ENCODE data around the gene KIRREL3.

KIRREL3 gene

DNA sequence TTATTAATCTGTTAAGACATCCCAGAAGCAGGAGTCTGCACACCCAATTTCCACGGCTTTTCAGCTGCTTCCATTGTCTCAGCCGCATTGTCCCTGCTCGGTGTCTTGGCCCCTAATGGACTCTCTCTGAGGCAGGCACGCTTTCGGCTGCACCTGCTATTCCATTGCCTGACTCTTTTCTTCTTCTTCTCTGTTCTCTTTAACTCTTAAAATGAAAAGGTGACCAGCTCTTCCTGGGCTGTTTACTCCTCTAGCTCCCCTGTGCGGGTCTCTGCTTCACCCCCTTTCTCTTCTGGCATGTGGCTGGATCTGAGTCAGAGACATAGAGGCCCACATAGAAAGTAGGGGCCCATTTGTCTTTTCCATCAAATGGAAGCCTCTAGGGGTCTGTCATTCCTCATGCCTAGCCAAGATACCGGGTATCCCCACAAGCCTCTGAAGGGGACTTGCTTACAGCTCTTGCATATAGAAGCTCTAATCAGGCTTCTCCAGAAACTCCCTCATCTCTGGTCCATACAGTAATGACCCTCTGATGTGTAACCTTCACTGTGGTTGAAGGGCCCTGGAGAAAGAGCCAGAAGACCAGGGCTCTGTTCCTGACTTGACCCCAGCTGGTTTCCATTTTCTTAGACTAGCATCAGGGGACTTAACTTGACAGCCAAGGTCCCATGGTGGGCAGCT, 401.2 kb downstream of the KIRREL3 start:
- no peak for DNase-seq (ENCODE audit: low read depth)

DNA sequence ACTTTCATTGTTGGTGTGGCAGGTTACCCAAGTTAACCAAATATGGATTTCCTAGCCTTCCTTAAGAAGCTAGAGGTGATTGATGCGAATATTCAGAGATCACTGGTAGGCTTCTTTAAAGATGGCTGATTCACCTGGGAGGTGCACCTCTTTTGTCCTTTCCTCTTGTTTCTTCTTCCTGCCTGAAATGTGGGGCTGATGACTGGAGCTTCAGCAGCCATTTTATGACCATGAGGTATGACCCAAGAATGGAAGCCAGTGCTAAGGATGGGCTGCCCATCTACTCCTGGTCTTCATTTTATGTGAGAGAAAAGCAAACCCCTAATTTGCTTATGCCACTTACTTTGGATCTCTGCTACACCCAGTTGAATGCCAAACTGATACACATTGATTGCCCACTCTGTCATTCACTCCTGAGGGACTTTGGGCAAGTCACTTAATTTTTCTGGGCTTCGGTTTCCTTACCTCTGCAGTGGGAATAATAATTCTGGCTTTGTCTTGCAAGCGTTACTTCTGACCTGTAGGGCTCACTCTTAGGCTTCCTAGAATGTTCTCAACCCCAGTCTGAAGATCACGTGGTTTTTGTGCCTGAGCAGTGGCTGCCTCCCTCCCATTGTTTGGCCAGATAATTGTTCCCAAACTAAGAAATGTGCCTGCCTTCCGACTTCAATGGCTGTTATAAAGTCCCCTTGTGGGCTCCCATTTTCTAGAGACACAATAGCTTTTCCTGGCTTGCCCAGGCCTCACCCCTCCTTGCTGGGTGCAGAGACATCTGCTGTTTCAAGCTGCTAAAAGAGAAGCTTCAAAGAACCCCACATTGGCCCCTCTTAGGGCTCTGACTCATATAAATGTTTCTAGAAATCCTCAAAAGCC, 402.0 kb downstream of the KIRREL3 start:
- DNase-seq (ENCODE audit: low read depth), result no peak

DNA sequence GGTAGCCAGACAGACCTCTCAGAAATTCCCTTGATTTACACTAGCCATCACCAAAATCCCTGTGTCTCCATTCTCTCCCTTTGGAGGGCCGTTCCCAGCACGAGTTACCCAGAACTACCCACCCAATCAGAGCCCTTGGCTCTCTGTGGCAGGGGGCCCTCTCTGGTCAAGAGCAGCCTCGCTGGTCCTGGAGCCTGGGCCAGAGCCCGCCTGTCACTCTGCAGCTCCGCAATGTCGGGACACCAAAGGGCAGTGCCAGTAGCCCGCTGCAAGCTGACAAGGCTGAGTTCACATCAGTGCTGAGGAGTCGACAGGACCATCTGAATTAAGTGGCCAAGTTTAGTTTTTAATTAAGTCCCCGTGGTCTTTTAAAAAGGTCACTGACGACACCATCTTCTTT, 403.5 kb downstream of the KIRREL3 start:
- DNase-seq (ENCODE audit: low read depth), result no peak

DNA sequence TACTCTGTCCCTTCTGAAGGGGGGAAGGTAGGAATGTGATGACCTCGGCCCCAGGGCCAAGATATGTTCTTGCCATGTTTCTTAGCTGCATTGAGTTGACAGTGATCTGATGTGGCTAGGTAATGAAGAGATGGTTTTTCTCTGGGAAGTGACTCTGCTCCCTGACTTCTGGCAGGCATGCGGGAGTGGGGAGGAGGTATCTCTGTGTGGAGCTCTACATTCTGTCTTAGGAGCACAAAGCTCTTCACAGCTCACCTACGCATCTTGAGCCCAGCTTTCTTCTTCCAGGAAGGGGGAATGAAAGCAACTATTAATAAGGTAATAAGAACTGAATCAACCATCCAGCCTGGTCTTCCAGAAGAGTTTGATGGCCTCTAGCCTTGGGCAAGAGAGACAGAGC, 404.1 kb downstream of the KIRREL3 start:
- no peak for DNase-seq (ENCODE audit: low read depth)

DNA sequence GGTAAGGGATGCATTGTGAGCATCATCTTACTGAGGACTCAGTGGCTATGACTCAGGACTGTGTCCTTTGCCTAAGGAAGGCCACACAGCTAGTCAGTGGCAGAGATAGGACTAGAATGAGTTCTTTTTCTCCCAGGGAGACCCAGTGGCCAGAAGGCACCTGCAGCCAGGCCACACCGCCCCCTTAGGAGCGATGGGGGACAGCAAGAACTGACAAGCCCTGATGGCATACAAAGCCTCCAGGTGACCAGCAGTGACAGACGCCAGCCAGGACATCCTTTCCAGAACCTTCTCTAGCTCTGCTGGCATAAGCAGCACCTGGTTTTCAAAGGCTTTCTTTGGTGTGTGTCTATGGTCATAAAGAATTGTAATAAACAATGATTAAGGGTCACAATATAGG, 405.0 kb downstream of the KIRREL3 start:
- no peak for DNase-seq (ENCODE audit: low read depth)

DNA sequence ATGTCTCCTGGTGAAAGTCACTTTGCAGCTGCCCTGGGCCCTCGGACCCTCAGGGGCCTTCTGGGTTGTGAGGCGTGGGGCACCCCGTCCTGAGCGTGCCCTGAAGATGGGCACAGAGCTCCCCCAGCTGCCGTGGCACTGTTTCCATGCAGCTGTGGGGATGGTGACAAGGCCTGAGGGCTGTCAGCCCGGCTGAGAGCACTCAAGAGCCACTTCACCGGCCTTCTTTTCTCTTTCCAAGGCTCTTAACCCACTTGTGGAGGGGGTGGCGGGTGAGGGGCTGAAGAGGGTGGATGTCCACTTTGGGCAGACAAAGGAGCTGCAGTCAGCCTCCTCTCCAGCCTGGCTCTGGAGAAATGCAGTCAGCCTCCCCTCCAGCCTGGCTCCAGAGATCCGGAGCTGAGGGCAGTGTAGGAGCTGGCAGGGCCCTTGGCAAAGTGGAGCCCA, 405.6 kb downstream of the KIRREL3 start:
- DNase-seq (ENCODE audit: low read depth), result no peak

DNA sequence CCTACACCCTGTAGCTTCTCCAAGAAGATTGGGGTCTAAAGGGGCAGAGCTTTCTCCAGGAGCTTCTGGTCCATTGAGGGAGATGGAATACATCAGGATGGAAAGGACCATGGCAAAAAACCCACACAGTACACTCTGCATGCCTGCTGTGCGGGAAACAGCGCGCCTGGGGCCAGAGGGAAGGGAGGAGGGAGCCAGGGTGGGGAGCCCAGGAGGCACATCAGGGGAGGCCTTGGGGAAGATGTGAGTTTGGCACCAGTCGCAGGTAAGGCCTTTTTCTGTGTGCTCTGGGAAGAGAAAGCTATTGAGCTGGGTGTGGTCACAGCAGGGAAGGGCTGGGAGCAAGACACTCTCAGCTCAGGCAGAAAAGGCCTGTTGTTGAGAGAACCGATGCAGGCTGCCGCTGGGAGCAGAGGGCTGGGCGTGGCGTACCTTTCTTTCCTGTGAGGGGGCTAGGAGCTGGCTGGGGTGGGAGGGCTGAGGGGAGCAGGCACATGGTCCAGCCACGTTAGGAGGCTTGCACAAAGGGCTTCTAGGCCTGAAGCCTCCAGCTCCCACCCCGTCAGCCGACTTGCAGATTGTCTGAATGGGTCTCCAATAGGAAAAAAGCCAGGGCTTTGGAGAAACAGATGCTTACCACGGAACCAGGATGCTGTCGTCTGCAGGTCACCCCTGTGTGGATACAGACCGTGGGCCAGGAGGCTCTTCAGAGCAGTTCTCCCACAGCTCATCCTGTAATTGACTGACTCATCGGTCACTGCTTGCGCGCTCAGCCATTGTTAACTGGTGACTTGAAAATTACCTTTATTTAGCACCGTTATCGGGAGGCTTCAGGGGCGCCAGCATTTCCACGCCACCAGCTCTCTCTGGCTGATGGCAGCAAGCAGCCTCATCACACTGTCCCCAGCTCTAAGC, 407.8 kb downstream of the KIRREL3 start:
- no peak for DNase-seq (ENCODE audit: low read depth)

DNA sequence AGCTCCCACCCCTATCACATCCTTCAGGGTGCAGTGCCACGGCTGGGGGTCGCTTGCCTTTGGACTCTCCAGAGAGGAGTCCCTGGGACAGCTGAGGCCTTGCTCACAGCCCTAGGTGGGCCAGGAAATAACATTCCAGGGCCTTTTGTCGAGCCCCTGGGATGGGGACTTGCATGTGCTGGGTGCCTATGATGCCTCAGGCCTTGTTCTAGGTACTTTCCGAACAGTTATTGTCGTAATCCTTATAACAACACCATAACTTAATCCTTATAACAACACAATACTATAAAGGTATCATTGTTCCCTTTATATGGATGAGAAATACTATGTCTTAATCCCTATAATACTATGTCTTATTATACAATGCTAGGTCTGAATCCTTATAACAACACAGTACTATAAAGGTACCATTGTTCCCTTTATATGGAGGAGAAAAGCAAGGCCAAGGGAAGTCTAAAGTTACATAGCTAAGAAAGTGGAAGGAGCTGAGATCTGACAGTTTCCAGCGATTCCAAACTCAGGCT, 408.5 kb downstream of the KIRREL3 start:
- no peak for DNase-seq (ENCODE audit: low read depth)

DNA sequence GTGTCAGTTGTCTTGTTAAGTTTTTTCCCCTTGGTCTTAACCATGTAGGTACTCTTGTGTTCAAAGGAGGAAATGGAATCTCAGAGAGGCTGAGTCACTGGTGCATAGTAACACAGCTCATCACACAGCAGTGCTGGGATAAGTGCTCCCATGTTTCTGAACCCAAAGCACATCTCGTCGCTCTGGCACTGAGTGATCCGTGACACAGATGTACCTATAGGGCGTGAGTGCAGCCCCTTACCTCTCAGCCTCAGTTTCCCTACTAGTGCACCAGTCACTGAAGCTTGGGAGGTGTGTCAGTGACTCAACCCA, 411.1 kb downstream of the KIRREL3 start:
- no peak for DNase-seq (ENCODE audit: low read depth)

DNA sequence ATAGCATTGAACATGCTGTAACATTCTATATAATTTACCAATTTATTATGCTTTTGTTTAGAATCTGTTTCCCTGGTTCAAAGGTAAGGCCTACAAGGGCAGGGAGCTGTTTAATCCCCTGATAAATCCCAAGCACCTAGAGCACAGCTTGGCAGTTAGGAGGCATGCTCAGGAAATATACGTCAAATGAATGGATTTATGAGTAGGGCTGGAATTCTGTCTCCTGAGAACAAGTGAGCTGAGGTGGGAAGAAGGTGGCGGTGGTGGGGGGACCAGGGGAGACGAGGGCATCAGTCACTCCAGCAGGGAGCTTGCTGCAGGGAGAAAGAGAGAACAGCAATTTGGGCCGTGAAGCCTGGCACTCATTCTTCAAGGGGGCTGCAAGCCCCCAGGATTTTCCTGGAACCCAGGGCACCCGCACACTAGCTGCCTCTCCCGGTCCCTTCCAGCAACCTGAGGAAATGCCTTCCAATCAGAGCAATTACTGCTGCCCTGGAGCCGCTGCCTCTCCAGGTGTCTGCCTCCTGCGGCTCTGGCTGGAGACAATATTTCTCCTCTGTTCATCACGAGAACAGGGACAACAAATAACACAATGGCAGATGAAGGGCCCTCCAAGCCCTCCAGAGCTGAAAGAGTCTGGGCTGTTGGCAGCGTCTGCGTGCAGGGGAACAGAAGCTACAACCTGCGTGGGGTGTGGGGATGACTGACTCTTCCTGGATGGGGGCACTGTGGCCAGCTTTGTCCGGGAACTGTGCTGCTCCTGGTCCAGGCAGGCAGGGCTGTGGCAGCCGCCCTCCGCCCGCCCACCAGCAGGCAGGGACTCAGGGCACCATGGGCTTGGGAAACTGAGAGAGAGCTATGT, 411.7 kb downstream of the KIRREL3 start:
- DNase-seq (ENCODE audit: low read depth), result no peak

DNA sequence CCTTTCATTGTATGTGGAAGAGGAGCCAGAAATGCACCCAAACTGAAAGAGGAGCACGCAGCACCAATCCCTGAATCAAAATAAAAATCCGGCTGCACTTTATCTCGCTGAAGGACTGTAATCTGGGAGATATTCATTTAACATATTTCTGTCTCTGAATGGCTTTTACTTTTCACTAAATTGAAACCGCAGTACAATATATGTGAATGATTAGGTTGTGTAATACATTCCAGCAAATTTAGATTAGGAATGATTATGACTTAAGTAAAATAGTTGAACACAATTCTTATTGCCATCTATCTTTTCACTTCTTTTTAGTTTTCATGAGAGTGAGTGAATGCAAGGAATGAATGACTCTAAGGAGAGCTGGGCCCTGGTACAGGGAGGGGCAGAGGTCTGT, 413.0 kb downstream of the KIRREL3 start:
- DNase-seq (ENCODE audit: low read depth), result no peak

DNA sequence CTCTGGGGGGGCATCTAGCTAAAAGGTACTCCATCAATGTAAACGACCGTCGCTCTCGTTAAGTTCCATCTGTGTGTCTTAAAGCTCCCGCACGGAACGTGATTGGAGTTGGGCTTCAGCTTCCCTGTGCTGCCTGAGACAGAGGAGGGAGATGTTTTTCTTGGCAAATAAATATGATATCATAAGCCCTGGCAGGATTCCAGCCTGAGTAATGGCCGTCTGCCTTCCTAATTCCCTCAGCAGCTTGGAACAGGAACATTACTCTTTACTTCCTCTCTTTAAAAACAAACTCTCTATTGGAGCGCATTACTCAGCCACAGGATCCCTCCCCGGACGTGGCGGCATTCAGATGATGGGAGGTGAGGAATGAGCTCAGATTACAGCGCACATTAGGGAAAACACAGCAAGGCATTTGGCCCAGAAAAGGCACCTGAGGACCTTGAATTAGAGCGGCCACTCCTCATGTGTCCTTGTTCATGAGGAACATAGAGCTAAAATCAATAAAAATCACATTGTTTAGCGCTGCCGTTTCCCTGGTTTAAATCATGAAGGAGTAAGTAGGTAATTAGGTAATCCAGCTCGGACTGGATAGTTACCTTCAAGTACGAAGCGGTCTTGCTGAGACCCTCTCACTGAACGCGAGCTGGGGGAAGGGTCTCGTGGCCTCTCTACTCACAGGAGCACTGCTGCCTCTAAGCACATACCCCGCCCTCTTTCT, 414.6 kb downstream of the KIRREL3 start:
- peak; percentile 92 for DNase-seq (ENCODE audit: low read depth)

DNA sequence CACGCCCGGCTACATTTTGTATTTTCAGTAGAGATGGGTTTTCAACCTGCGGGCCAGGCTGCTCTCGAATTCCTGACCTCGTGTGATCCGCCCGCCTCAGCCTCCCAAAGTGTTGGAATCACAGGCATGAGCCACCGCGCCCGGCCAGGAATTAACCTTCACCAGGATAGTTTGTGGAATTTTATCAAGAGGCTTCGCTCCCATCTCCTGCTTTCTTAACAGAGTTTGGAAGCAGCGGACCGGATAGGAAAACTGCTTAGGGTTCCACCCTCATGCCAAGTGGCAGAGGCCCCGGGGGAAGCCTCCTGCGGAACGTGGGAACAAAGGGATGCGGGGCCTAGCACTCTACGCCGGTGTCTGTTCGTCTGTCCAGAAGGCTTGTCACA, 415.2 kb downstream of the KIRREL3 start:
- DNase-seq (ENCODE audit: low read depth), result no peak

DNA sequence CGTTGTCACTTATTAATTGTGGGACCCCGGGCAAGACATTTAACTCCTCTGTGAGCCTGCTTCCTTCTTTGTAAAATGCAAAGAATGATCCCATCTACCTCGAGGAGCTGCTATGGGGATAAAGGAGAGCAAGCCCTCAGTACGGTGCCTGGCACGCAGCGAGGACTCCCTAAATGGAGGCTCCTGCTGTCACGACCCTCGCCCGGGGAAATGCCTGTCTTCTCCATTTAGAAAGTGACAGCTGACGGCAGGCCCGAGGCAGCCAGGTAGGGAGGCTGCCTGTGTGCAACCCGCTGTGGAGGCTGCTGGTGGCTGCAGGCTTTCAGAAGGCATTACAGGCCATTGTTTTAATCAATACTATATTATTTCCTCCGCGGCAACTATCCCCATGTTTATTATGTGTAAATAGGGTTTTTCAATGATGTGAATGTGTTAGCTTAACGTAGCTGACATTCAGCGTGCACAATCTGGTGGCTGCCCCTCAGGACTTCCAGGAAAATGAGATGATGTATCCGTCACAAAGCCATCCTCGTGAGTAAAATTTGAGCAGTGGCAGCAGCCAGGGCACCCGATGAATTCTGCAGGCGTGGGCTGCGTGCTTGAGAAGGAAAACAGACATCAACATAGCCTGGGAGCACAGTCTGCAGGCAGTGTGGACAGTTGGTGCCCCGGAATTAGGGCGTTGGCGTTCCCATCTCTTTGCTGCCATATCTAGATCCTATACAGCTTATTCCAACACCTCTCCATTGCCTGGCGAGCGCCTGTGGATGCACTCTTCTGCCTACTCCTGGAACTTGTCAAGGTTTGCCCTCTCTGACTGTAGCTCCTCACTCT, 416.8 kb downstream of the KIRREL3 start:
- no peak for DNase-seq (ENCODE audit: low read depth)

DNA sequence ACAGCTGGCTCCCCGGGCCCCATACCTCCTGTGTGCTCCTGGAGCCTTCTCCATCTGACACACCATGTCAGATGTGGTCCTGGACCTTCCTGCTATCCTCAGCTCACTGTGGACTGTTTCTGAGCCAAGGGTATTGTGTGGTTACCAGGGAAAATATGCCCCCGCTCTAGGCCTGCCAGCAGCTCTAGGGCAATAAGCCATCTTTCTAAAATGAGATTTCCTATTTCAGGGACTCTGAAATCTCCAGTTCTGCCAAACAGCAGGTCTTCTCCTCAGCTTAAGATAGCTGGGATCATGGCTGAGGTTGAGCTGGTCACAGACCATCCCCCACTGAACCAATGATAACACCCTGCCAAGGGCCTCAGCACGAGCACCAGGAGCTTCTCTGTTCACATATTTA, 417.5 kb downstream of the KIRREL3 start:
- DNase-seq (ENCODE audit: low read depth), result no peak

DNA sequence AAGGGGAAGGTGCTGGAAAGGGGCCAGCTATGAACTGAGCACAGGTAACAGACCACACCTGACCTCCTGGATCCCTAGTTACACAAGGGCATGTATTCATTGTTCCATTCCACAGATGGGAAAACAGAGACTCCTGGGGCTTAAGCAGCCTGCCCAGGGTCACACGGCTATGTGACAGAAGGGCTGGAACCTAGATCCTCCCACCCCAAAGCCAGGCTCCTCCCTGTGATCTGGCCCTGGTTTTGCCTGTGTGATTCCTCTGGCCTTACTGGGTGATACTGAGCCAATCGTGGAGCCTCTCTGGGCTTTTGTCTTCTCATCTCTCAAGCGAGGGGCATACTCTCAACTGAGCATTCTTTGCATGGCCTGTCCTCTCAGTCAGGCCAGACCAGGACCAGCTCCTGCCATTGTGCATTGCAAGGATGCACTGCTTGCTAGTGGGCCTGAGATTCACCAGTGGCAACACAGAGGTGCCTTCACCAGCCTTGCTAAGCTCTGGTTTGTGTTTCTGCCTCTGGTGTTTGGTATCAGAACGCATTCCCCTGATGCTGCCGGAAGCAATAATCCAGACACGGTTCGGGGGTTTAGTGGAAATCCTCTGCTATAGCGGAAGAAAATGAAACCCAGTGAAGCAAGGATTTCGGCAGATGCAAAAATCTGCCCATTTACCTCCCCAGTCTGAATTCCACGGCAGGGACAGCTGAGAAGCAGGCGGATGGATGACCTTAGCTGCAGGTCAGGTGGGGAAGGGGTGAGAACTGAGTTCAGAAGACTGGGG, 418.5 kb downstream of the KIRREL3 start:
- DNase-seq (ENCODE audit: low read depth), result no peak

DNA sequence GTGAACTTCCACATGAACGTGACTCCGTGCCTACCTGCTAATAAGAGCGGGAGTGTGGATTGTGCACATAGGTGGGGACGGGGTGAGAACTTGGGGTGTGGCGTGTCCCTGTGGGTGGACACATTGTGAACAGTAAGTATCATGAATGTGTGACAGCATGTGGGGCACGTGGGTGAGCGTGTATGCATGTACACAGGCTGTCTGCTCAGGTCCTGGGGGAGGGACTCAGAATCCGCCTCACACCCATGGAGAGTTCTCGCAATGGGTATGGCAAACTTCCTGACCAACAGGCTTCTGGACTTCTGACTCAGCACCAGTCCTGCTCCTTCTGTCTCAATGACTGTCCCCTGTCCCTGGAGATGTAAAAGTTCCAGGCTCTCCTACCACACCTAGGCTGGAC, 422.1 kb downstream of the KIRREL3 start:
- DNase-seq (ENCODE audit: low read depth), result no peak

DNA sequence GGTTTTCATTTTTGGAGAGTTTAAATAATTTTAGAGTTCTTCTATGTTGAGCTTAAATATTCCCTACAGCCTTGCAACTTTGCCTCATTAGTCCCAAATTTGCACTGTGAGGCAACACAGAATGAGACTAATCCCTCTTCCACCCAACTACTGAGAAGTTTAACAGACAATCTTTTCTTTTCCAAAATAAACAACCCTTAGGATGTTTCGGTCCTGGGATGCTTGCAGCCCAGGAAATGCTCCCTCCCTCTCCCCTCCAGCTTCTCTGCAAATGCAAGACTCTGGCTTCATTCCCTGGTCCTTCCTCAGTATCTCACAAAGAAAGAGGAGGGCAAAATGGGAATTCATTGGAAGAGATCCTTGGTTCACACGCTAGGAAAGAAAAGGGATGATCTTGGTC, 422.5 kb downstream of the KIRREL3 start:
- no peak for DNase-seq (ENCODE audit: low read depth)

DNA sequence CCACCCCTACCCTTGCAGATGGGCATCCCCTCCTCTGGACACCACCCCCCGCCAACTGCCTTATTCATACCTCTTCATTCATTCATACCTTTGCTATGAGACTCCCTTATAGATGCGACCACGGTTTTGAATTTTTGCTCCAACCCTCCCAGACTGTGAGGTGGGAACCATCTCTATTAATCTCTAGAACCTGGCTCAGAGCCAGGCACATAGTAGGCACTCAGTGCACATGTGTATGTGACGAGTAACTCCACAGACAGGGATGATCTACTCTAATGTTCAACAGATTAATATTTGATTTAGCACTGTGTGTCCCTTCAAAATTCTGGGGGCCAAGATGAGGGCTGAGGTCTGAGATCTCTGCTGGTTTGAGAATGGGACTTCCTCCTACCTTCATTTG, 424.7 kb downstream of the KIRREL3 start:
- no peak for DNase-seq (ENCODE audit: low read depth)

Data from iris pigment epithelial cell (primary cell).